Skin of body (tissue), 2 donors: ENCODE data around the gene UQCRQ. TPM values are rescaled to one million over a fixed set of nuclear protein-coding genes. Genes with fewer than 3 reads are reported as not detected.

ENCODE experiments used
- DNase-seq: peaks from one replicate; lab custom pipeline; 2025; lab: John Stamatoyannopoulos, UW
- total RNA-seq: library from RNA; depleted of rRNA; stranded (reverse); fragments of >200 nt; gene quantifications from one replicate; pipeline ENCODE4 v1.2.3, GENCODE V29; 2014

The UQCRQ gene
- total RNA-seq, 1 donor from 2014 or later, result 76.1 TPM

GRCh38 chr5:132870801-132871200 lies 4.4 kb downstream of the UQCRQ start:
- no peak for DNase-seq

DNA sequence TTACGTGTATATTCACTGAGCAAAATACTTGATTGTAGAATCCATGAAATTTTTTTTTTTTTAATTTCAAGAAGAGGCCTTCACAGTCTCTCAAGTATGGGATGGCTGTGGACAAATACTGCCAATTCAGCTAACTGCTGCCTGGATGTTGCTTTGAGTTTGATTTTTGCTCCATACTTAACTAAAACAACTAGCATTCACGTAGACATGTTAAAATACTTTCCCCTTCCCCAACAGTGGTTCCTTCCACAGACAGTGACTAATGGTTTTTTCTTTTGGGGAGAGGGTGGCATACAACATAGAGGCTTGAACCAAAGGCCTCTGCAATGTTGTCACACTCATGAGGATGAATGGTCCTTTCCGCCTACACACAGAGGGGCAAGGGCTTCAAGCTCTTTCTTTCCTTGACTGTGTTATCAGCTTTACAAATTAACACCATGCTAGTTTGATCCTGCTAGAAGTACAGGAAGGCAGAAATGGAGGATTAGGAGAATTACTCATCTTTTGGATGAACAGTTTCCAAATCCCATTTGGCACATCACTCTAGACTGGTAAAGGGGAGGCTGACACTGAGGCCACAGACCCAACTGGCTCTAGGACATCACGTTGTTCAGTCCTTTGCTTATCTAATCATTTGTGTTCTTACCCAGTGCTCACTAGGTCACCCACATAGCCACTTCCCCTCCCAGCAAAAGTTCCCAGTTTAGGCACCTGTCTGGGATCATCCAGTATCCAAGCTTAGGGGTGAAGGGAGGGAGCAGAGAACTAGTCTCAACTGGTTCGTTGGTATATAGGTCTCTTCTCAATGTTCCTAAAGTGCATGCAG lies 5.2 kb downstream of the UQCRQ start:
- no peak for DNase-seq

- no peak for DNase-seq
Measured at GRCh38 chr5:132872788-132873118, 6.3 kb downstream of the UQCRQ start.

DNA sequence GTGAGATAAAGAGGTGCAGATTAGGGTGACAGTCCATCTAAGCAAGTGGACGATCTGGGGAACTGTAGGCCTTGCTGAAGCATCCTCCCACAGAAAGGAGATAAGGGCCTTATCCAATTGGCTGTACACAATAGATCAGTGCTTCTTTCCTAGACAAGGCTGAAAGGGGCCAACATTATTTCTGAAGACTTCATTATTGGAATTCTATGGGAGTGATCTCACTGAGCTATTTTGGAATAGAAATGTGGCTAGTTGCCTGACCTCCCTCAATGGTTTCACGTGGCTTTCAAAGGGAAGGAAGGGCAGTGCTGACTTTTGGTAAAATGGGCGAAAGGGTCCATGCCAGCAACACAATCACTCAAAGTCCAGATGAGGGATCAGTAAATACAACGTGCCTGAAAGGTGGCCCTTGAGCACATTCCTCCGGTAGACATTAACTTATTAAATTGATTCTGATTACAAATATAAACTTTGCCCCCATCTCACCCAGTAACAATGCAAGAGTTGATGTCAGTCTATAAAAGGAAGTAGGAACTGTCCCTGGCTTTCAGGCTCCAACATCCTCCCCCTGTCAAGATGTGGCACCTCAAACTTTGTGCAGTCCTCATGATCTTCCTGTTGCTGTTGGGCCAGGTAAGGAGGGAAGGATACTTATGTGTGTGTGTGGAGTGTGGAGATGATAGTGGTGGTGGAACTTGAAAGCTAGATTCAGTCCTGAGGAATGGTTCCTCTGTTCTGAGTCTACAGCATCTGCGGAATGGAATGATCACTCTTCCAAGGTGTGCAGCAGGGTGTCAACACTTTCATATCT lies 6.9 kb downstream of the UQCRQ start, which contains the start of gene LEAP2:
Gene LEAP2 (plus strand): TSS at position 550 of the 811 bp plus-strand sequence. CDS start 27 bp downstream, at position 577.
- DNase-seq, result no peak

GRCh38 chr5:132873930-132874271 lies 7.5 kb downstream of the UQCRQ start:
- DNase-seq, result no peak

DNA sequence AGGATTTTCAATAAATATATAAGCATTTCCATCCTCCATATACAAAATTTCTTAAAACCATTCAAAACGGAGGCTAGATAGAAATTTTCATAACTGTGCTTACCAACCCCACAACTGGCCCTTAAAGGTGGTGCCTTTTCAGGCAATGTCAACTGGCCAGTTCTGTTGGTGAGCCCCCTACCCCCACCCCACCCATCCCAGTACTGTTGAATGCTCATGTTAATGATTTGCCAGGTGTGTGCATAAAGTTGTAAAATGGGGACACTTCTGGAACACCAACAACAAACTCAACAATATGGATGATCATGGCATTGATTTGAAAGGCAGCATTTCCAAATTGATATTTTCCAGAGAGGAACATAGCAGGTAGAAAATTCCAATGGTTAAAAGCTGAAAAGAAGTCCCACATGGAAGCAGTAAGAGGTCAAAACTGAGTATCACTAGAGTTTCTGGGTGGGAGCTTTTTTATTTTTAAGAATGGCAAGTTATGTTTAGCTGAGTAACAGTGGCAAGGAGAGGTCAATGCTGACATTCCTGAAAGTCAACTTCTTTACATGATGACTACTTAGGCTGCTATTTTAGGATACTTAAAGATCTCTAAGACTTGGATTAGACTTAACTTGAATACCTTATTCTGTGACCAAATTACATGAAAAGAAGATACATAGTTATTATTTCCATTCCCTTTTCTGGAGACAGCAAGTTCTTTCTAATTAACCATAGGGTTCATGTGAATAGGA lies 9.7 kb downstream of the UQCRQ start:
- no peak for DNase-seq

DNA sequence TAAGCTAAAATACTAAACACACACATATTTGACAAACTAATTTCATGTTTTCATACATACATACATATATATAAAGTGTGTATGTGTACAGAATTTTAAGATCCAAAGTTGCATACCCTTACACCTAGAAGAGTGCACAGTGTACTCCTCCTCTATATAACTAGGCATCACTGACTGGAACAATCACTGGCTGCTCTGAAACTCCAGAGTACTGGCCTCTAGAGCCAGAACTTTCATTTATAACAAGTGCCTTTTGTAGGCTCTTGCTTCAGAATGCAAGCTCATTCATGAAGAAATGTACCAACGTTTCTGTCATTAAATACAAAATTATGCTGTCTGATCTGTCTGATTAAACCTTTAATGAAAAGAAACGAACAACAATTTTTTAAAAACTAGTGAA lies 11.0 kb downstream of the UQCRQ start:
- no peak for DNase-seq

DNA sequence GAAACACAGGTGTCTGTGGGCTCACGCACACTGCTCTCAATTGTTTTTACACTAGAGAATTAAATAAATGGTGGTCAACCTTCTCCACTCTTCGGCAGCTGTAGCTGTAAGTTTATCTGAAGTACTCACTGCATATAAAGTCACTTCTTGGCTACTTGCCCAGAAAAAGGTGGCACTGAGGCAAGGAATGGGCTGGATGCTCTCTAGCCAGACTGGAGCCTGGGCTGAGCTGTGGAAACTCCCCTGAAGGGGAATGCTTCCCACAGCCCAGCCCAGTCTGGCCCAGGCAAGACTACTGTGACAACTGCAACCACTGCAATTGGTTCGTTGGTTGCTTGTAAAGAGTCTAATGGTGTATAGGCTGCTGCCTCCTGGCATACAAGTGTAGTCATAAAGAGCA lies 11.5 kb downstream of the UQCRQ start:
- DNase-seq, result no peak

DNA sequence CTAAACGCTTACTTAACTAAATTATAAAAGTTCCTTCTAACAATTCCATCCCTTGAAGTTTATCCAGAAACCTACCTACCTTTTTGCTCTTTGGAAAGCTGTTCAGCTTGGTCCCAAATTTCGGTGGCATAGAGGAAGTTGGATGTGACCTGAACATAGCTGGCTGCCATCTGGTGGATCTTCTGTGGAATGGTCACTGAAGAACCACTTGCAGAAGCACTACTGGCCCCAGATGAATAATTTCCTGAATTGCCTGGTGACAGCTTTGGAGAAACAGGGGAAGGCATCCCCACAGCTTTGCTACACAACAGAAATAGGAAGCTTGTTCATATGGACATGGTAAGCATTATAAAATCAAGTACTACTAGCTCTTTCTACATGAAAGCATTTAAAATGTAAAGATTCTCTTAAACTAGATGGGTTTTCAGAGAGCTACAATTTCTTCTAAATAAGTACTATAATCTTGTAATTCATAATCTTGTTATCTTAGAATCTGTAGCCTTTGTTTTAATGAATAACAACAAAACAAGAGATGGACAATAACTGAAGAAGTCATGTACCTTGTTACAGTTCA lies 16.9 kb downstream of the UQCRQ start:
- peak; percentile 38 for DNase-seq

DNA sequence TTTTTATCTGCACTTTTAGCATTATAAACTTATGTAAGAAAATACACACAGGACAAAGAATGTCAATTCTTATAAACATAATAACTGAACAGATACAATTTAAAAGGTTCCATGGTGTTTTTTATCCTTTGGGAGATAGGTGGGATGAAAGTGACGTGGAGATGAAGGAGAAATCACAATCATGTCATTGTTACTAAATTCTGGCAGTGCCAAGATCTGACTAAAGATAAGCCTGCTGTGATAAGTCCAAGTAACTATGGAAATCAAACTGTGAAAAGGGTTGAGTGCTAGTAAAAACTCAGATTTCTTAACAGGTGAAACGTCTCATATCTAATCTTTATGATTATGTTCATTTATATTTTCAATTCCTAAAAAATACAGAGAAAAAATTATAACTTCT lies 18.1 kb downstream of the UQCRQ start:
- no peak for DNase-seq

- DNase-seq, result no peak
Measured at GRCh38 chr5:132886064-132886823, 19.8 kb downstream of the UQCRQ start.

DNA sequence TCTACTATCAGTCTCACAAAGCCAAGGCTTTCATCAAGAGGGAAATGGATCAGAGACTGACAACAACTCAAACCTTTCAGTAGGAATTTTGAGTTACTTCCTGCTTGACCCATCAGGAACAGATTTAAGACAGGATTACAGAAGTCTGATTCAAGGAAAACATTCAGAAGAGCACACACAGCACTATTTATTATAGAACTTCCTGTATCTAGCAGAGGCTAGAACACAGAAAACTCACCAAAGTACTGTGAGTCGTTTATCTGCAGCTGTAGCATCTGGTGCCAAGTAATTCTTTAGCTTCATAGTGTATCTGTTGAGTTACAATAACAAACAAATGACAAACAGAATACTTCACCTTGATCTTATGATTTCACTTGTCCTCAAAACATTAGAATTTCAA lies 20.8 kb downstream of the UQCRQ start:
- no peak for DNase-seq

- no peak for DNase-seq
Measured at GRCh38 chr5:132889501-132889900, 23.1 kb downstream of the UQCRQ start.

GRCh38 chr5:132890817-132891216 lies 24.4 kb downstream of the UQCRQ start:
- no peak for DNase-seq

DNA sequence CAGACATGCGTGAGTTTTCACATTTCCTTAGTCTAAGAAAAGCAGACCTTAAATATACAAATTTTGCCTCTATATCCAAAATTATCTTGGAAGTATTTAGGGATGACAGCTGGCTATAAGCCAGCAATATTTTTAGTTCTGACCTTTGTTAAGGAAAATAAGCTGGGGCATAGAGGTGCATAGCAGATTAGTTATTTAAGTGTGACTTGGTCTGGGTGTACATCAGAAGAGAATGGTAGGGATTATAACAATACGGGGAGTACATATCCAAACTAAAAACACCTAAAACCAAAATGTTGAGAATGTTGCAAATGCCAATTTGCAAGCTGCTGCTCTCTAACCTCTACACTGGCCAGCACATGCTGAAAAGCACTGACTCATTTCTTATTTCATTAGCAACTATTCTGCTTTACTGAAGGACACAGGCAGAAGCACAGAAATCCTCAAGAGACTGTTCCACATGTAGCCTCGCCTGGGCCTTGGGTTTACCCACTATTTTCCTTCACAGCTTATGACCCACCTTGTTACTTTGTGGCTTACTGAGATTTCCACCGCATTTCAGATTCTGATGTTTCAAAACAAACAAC lies 29.4 kb downstream of the UQCRQ start:
- DNase-seq, result no peak

DNA sequence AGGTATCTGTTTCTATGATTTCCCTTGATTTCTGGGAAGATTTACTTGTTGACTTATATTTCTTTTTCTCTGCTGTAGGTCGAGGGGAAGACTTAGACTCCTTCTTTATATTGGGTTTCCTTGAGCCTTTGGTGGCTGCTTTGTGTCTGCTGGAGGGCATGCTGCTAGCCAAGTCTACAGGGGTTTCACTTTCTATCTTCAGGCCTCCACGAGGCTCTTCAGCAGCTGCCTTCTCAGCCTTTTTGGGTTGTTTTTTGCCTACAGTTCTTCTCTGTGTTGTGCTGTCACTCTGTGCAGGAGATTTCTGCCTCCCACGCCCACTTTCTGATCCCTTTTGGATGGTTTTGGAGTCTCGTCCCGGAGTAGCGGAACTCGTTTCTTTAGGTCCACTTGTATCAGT lies 30.2 kb downstream of the UQCRQ start:
- no peak for DNase-seq

GRCh38 chr5:132898094-132898493 lies 31.7 kb downstream of the UQCRQ start:
- no peak for DNase-seq

GRCh38 chr5:132901036-132901435 lies 34.6 kb downstream of the UQCRQ start:
- no peak for DNase-seq

DNA sequence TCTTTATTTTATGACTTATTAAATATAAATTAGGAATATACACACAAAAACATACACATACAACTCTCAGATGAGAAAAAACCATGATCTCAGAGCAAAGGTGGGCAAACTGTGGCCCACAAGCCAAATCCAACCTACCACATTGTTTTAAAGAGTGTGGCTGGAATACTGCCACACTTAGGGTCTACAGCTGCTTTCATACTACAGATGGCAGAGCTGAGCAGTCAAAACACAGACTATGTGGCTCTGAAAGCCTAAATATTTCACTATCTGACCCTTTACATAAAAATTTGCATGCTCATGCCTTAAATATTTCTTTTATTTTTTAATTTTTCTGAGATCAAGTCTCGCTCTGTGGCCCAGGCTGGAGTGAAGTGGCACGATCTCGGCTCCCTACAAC lies 35.3 kb downstream of the UQCRQ start:
- DNase-seq, result no peak

DNA sequence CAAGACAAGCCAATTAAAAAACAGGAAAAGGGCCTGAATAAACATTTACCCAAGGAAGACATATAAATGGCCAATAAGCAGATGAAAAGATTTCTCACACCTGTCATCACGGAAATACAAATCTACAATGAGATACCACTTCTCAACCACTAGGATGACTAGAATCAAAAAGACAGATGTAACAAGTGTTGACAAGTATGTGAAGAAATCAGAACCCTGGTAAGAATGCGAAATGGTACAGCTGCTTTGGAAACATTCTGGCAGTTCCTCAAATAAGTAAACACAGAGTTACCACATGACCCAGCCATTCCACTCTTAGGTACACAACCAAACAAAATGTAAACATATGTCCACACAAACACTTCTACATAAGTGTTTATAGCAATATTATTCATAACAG lies 39.5 kb downstream of the UQCRQ start:
- DNase-seq, result no peak

DNA sequence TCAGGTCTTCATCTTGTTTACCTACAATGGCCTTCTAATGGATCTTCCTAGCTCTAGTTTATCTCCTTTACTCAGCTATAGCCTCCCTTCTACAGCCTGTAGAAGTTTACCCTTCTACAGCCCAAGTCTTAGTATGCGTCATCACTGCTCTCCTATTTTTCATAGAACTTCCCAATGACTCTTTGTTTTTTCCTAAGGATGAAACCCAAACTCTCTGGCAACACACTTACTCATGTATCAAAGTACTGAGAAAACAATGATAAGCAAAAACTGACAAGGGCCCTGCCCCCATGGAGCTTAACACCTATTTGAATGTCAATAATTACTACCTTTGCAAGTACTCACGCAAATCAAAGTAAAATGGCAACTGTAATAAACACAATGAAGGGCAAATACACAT lies 40.7 kb downstream of the UQCRQ start:
- DNase-seq, result no peak
